A549 (cell line): ENCODE measurements around the gene OPHN1.

Source experiments
- EP300 ChIP-seq, 2 experiments: fragments of >200 bp; sonication (Bioruptor Twin); formaldehyde crosslinking; IDR thresholded peaks; 2 replicates in 1 of 2; 3 replicates in 1 of 2; pipeline ENCODE4 v1.6.1; 2016 to 2017
- MAFK ChIP-seq: fragments of 450-650 bp; IDR thresholded peaks from 2 replicates; pipeline ENCODE4 v1.6.1; 2014; ENCODE audit not compliant: partially characterized antibody
- NPAS2 ChIP-seq: fragments of 250-450 bp; sonication (Bioruptor Pico); IDR thresholded peaks from 2 replicates; pipeline ENCODE4 v1.8.0; 2022; ENCODE audit warnings: mild to moderate bottlenecking, moderate library complexity, borderline replicate concordance
- ZNF302 ChIP-seq: fragments of 250-450 bp; sonication (Bioruptor Pico); IDR thresholded peaks from 2 replicates; pipeline ENCODE4 v1.9.0; 2021; ENCODE audit warnings: inconsistent platforms, mild to moderate bottlenecking, moderate library complexity
- TF ChIP-seq, protein P1 (sequence below): fragments of >200 bp; sonication (Bioruptor Twin); formaldehyde crosslinking; IDR thresholded peaks from 3 replicates; pipeline ENCODE4 v1.5.1; 2016

- TF ChIP-seq, protein P1, sequence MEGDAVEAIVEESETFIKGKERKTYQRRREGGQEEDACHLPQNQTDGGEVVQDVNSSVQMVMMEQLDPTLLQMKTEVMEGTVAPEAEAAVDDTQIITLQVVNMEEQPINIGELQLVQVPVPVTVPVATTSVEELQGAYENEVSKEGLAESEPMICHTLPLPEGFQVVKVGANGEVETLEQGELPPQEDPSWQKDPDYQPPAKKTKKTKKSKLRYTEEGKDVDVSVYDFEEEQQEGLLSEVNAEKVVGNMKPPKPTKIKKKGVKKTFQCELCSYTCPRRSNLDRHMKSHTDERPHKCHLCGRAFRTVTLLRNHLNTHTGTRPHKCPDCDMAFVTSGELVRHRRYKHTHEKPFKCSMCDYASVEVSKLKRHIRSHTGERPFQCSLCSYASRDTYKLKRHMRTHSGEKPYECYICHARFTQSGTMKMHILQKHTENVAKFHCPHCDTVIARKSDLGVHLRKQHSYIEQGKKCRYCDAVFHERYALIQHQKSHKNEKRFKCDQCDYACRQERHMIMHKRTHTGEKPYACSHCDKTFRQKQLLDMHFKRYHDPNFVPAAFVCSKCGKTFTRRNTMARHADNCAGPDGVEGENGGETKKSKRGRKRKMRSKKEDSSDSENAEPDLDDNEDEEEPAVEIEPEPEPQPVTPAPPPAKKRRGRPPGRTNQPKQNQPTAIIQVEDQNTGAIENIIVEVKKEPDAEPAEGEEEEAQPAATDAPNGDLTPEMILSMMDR = no peak
- TF ChIP-seq EP300 (IDR thresholded peaks at IDR 0.05) (no peak), NPAS2 (CRISPR knock-in tag) (no peak), MAFK (no peak), ZNF302 (no peak)
Observed at GRCh38 chrX:68354879-68355628, 78.2 kb downstream of the OPHN1 start.
